Stimulated activated naive CD8-positive, alpha-beta T cell treated with anti-CD3 and anti-CD28 coated beads, Interleukin-15, Interleukin-2, amounts not matched to agents 100 U/mL and 50 U/mL, for 24 hours (primary cell): Measurements from ENCODE around the gene MYO5A.

ENCODE experiments used
- ATAC-seq: fragments of 150-1000 bp; cut with Tn5 transposase; one replicate; pipeline ENCODE4 v1.10.0; 2021
- DNase-seq: peaks from one replicate; pipeline ENCODE4 v3.0.0; 2021

Gene MYO5A

GRCh38 chr15:52361494-52361893 lies 167.2 kb downstream of the MYO5A start:
- no peak for ATAC-seq
- DNase-seq: no peak

- DNase-seq (no peak), ATAC-seq (no peak)
Observed at GRCh38 chr15:52360229-52361203, 168.2 kb downstream of the MYO5A start.

GRCh38 chr15:52359722-52360121 lies 169.0 kb downstream of the MYO5A start:
- ATAC-seq (no peak), DNase-seq (no peak)

- ATAC-seq: no peak
Observed at GRCh38 chr15:52357949-52358348, 170.7 kb downstream of the MYO5A start.

GRCh38 chr15:52352086-52352485 lies 176.6 kb downstream of the MYO5A start:
- ATAC-seq: no peak
- no peak for DNase-seq

More at GRCh38 chr15:52357949-52358348, 170.7 kb downstream of the MYO5A start:
- no peak for DNase-seq

GRCh38 chr15:52351206-52351908 lies 177.3 kb downstream of the MYO5A start:
- ATAC-seq (no peak), DNase-seq (no peak)

- ATAC-seq: no peak
- DNase-seq: no peak
Observed at GRCh38 chr15:52350423-52350822, 178.3 kb downstream of the MYO5A start.

GRCh38 chr15:52349052-52349700 lies 179.5 kb downstream of the MYO5A start:
- DNase-seq: no peak
- no peak for ATAC-seq

- no peak for ATAC-seq
- no peak for DNase-seq
Observed at GRCh38 chr15:52348056-52348745, 180.5 kb downstream of the MYO5A start.

- ATAC-seq (no peak), DNase-seq (no peak)
Observed at GRCh38 chr15:52344592-52344991, 184.1 kb downstream of the MYO5A start.

GRCh38 chr15:52343831-52344230 lies 184.8 kb downstream of the MYO5A start:
- DNase-seq (no peak), ATAC-seq (no peak)

- DNase-seq: no peak
- ATAC-seq: no peak
Observed at GRCh38 chr15:52340093-52340492, 188.6 kb downstream of the MYO5A start.

- DNase-seq (no peak), ATAC-seq (no peak)
Observed at GRCh38 chr15:52338891-52339290, 189.8 kb downstream of the MYO5A start.

- no peak for ATAC-seq
- DNase-seq: no peak
Observed at GRCh38 chr15:52338058-52338457, 190.6 kb downstream of the MYO5A start.

- ATAC-seq (no peak), DNase-seq (no peak)
Observed at GRCh38 chr15:52337198-52337853, 191.4 kb downstream of the MYO5A start.

- ATAC-seq (no peak), DNase-seq (no peak)
Observed at GRCh38 chr15:52336529-52336928, 192.2 kb downstream of the MYO5A start.

GRCh38 chr15:52334491-52335160 lies 194.1 kb downstream of the MYO5A start:
- DNase-seq (no peak), ATAC-seq (no peak)

GRCh38 chr15:52331490-52332240 lies 197.0 kb downstream of the MYO5A start:
- ATAC-seq (peak; percentile 99), DNase-seq (peak; percentile 45)

GRCh38 chr15:52329987-52330386 lies 198.7 kb downstream of the MYO5A start:
- ATAC-seq: no peak

GRCh38 chr15:52329150-52329549 lies 199.5 kb downstream of the MYO5A start:
- DNase-seq (no peak), ATAC-seq (no peak)

More at GRCh38 chr15:52329987-52330386, 198.7 kb downstream of the MYO5A start:
- no peak for DNase-seq
